HepG2 (cell line): ENCODE measurements around the gene LIME1. TPM values are rescaled to one million over a fixed set of nuclear protein-coding genes. Genes with fewer than 3 reads are reported as not detected.

ENCODE experiments used
- ETS1 ChIP-seq: sonication (generic); formaldehyde crosslinking; IDR thresholded peaks from 2 replicates; pipeline ENCODE4 v1.4.0; 2020; ENCODE audit warnings: missing genetic modification reagents
- FOSL1 ChIP-seq: sonication (generic); formaldehyde crosslinking; IDR thresholded peaks from 2 replicates; pipeline ENCODE4 v1.9.0; 2021; ENCODE audit warnings: missing genetic modification reagents, borderline replicate concordance
- GABPA ChIP-seq, 2 experiments: IDR thresholded peaks; 2 replicates each; pipeline ENCODE4 v1.6.1; 2011 to 2016; ENCODE audit warnings: low read depth in 2 of 2, low read length in 1 of 2, missing biosample characterization in 1 of 2, missing genetic modification characterization in 1 of 2
- KAT8 ChIP-seq: IDR thresholded peaks from 2 replicates; pipeline ENCODE4 v1.6.1; 2016; ENCODE audit warnings: missing genetic modification reagents, missing compliant biosample characterization
- MTF1 ChIP-seq: sonication (generic); formaldehyde crosslinking; IDR thresholded peaks from 2 replicates; pipeline ENCODE4 v1.5.0; 2020; ENCODE audit warnings: missing genetic modification reagents
- NR1H2 ChIP-seq: sonication (generic); formaldehyde crosslinking; IDR thresholded peaks from 2 replicates; pipeline ENCODE4 v1.8.1; 2022; ENCODE audit warnings: low read depth, missing genetic modification reagents, borderline replicate concordance
- PHB2 ChIP-seq: fragments of 450-650 bp; IDR thresholded peaks from 2 replicates; pipeline ENCODE4 v1.6.1; 2018; ENCODE audit not compliant: partially characterized antibody
- PTBP1 ChIP-seq: fragments of 200-400 bp; formaldehyde crosslinking; IDR thresholded peaks from 2 replicates; pipeline ENCODE4 v1.6.1; 2018; ENCODE audit warnings: low read length, low read depth; ENCODE audit not compliant: poor library complexity, severe bottlenecking
- RARG ChIP-seq: sonication (generic); formaldehyde crosslinking; IDR thresholded peaks from 2 replicates; pipeline ENCODE4 v1.4.0; 2020; ENCODE audit warnings: low read depth, mild to moderate bottlenecking, missing genetic modification reagents
- RXRA ChIP-seq: sonication (generic); formaldehyde crosslinking; IDR thresholded peaks from 2 replicates; pipeline ENCODE4 v1.5.1; 2020; ENCODE audit warnings: missing genetic modification reagents
- SMARCE1 ChIP-seq: fragments of 450-650 bp; IDR thresholded peaks from 2 replicates; pipeline ENCODE4 v1.6.1; 2017; ENCODE audit warnings: borderline replicate concordance
- SMC3 ChIP-seq: IDR thresholded peaks from 2 replicates; pipeline ENCODE4 v1.6.1; 2011; ENCODE audit warnings: low read length, improper control_type of control experiment
- SOX5 ChIP-seq: IDR thresholded peaks from 2 replicates; pipeline ENCODE4 v1.6.1; 2016; ENCODE audit warnings: borderline replicate concordance
- SRY ChIP-seq: sonication (generic); formaldehyde crosslinking; IDR thresholded peaks from 2 replicates; pipeline ENCODE4 v1.8.0; 2022; ENCODE audit warnings: mild to moderate bottlenecking, missing genetic modification reagents
- THAP11 ChIP-seq: IDR thresholded peaks from 2 replicates; pipeline ENCODE4 v1.6.1; 2016; ENCODE audit warnings: missing biosample characterization, missing genetic modification reagents
- THAP9 ChIP-seq: sonication (generic); formaldehyde crosslinking; IDR thresholded peaks from 2 replicates; pipeline ENCODE4; 2020; ENCODE audit warnings: missing genetic modification reagents, mild to moderate bottlenecking, borderline replicate concordance
- WIZ ChIP-seq: sonication (generic); formaldehyde crosslinking; IDR thresholded peaks from 2 replicates; pipeline ENCODE4 v1.5.1; 2020; ENCODE audit warnings: mild to moderate bottlenecking, missing genetic modification reagents
- ZBTB25 ChIP-seq: IDR thresholded peaks from 2 replicates; pipeline ENCODE4 v1.6.1; 2018; ENCODE audit warnings: missing genetic modification reagents
- ZNF225 ChIP-seq: sonication (generic); formaldehyde crosslinking; IDR thresholded peaks from 2 replicates; pipeline ENCODE4 v1.4.0; 2020; ENCODE audit warnings: mild to moderate bottlenecking, missing genetic modification reagents
- ZNF367 ChIP-seq: sonication (generic); formaldehyde crosslinking; IDR thresholded peaks from 2 replicates; pipeline ENCODE4 v1.4.0; 2020; ENCODE audit warnings: missing genetic modification reagents, borderline replicate concordance
- ZNF430 ChIP-seq: sonication (generic); formaldehyde crosslinking; IDR thresholded peaks from 2 replicates; pipeline ENCODE4 v1.9.0; 2021; ENCODE audit warnings: mild to moderate bottlenecking, missing genetic modification reagents
- ZNF432 ChIP-seq: sonication (generic); formaldehyde crosslinking; IDR thresholded peaks from 2 replicates; pipeline ENCODE4 v1.5.0; 2020; ENCODE audit warnings: missing genetic modification reagents, mild to moderate bottlenecking, borderline replicate concordance
- ZNF468 ChIP-seq: sonication (generic); formaldehyde crosslinking; IDR thresholded peaks from 2 replicates; pipeline ENCODE4 v1.8.0; 2022; ENCODE audit warnings: mild to moderate bottlenecking, moderate library complexity, missing genetic modification reagents
- ZNF549 ChIP-seq: sonication (generic); formaldehyde crosslinking; IDR thresholded peaks from 2 replicates; pipeline ENCODE4 v1.5.0; 2020; ENCODE audit warnings: missing genetic modification reagents
- ZNF678 ChIP-seq: sonication (generic); formaldehyde crosslinking; IDR thresholded peaks from 2 replicates; pipeline ENCODE4 v1.4.0; 2020; ENCODE audit warnings: mild to moderate bottlenecking, missing genetic modification reagents
- ZNF777 ChIP-seq: sonication (generic); formaldehyde crosslinking; IDR thresholded peaks from 2 replicates; pipeline ENCODE4 v1.4.0; 2020; ENCODE audit warnings: missing genetic modification reagents
- ZNF879 ChIP-seq: sonication (generic); formaldehyde crosslinking; IDR thresholded peaks from 2 replicates; pipeline ENCODE4 v1.8.1; 2023; ENCODE audit warnings: missing genetic modification reagents
- polyA plus RNA-seq, 8 experiments: library from polyadenylated mRNA; depleted of rRNA in 3 of 8; stranded (reverse) in 7 of 8; unstranded in 1 of 8; fragments of >200 nt; fragmentation: Illumina TruSeq in 4 of 8; extraction: Trizol in 4 of 8; gene quantifications; 2 replicates each; pipeline versions ENCODE4 v1.2.1 to v1.2.3, GENCODE V29; 2011 to 2016; ENCODE audit warnings: low read depth in 4 of 8, missing spikeins in 1 of 8, mixed read lengths in 1 of 8; ENCODE audit not compliant: insufficient read depth in 1 of 8
- total RNA-seq, 5 experiments: library from RNA; depleted of rRNA; stranded (reverse); fragments of >200 nt; fragmentation: Illumina TruSeq; extraction: Trizol; gene quantifications; 2 replicates each; pipeline ENCODE4 v1.2.3, GENCODE V29; 2016; ENCODE audit warnings: low read depth in 1 of 5

LIME1 gene
- total and polyA plus RNA-seq, 2 of the 13 experiments (the other 11 are each of a cell fraction or from before 2014, with no cell fraction given) = 13.0 to 61.5 TPM

- TF ChIP-seq RXRA (CRISPR knock-in tag) (peak; percentile 95), PHB2 (no peak), SOX5 (CRISPR knock-in tag) (peak; percentile 87), ZNF430 (CRISPR knock-in tag) (peak; percentile 89), ZBTB25 (CRISPR knock-in tag) (peak; percentile 98), RARG (CRISPR knock-in tag) (no peak), NR1H2 (CRISPR knock-in tag) (no peak), FOSL1 (CRISPR knock-in tag) (peak; percentile 52; the same call in 1 of the 2 replicates), MTF1 (CRISPR knock-in tag) (peak; percentile 81; the same call in 1 of the 2 replicates), KAT8 (CRISPR knock-in tag) (peak; percentile 90), WIZ (CRISPR knock-in tag) (no peak), THAP9 (CRISPR knock-in tag) (peak; percentile 88; the same call in 1 of the 2 replicates), ZNF225 (peak; percentile 73), ZNF879 (CRISPR knock-in tag) (peak; percentile 76; the same call in 1 of the 2 replicates), ETS1 (CRISPR knock-in tag) (peak; percentile 97; the same call in 1 of the 2 replicates), ZNF549 (CRISPR knock-in tag) (peak; percentile 90; the same call in 1 of the 2 replicates), ZNF777 (peak; percentile 72; the same call in 1 of the 2 replicates), GABPA (IDR thresholded peaks at IDR 0.05; ENCODE audit: low read depth, low read length) (no peak), GABPA (CRISPR knock-in tag; IDR thresholded peaks at IDR 0.05; ENCODE audit: low read depth) (peak; percentile 36; the same call in 1 of the 2 replicates), ZNF468 (CRISPR knock-in tag) (peak; percentile 56; the same call in 1 of the 2 replicates), SRY (CRISPR knock-in tag) (peak; percentile 72), ZNF678 (CRISPR knock-in tag) (peak; percentile 84; the same call in 1 of the 2 replicates), SMARCE1 (no peak), THAP11 (peak; percentile 90), PTBP1 (peak; percentile 96), ZNF367 (CRISPR knock-in tag) (peak; percentile 96), ZNF432 (CRISPR knock-in tag) (no peak), SMC3 (peak; percentile 36; the same call in 1 of the 2 replicates)
Measured at GRCh38 chr20:63740627-63741353, 4.3 kb downstream of the LIME1 start (continued).
